GM18499 (cell line): ENCODE data around the gene ROS1.
A peak's percentile ranks its signal among the peaks of the same experiment; 100 is the strongest.
"Not testable (repeated sequence)": the region's sequence is repeated elsewhere in the genome, so short reads cannot be mapped to it uniquely, and the experiment has no call there.

ENCODE experiments used
- ATAC-seq: cut with Tn5 transposase; IDR thresholded peaks from one replicate; pipeline ENCODE4 v1.9.1; 2021; ENCODE audit warnings: moderate number of reproducible peaks; ENCODE audit not compliant: insufficient read depth, unreplicated experiment

ROS1 gene

DNA sequence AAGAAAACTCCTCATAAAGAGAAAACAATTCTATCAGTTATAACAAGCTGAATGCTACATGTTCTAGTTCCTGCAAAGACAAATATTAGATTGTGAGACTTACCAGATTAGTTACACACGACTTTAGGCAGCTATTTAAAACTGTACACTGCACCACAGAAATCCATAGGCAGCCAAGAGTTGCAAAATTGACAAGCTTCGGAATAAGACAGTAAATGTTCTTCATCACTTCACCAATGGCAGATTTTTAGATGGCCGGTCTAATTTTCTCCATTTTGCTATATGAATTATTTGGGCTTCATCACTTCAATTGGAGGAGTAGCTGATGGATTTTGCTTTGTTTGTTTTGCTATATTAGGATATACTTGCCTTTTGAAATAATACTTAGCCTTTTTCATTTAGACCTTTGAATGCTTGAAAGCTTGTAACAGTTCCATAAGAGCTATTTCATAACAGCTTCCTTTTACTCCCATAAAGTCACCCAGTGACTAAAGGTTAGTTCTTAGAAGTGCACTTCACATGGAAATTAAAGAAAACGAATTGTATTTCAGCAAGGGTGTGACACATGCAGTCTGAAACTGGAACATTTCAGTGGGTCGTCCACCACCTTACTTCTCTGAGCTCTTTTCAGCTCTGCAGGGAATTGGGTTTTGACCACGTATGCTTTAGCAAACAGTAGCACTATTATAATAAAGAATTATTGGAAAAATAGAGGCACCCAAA, at the start of gene ROS1:
Gene ROS1, minus strand, starts transcription at position 512 of the 723 bp plus-strand sequence. Its CDS starts 286 bp downstream, at position 226.
- no peak for ATAC-seq

DNA sequence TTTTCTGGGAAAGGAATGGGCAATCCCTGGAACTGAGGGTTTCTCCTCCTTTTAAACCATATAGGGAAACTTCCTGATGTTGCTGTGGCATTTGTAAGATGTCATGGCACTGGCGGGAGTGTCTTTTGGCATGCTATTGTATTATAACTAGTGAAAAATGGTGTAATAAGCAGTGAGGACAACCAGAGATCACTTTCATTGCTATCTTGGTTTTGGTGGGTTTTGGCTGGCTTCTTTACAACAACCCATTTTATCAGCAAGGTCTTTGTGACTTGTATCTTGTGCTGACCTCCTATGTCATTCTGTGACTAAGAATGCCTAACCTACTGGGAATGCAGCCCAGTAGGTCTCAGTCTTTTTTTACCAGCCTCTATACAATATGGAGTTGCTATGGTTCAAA, 47.7 kb upstream of the ROS1 start:
- no peak for ATAC-seq

DNA sequence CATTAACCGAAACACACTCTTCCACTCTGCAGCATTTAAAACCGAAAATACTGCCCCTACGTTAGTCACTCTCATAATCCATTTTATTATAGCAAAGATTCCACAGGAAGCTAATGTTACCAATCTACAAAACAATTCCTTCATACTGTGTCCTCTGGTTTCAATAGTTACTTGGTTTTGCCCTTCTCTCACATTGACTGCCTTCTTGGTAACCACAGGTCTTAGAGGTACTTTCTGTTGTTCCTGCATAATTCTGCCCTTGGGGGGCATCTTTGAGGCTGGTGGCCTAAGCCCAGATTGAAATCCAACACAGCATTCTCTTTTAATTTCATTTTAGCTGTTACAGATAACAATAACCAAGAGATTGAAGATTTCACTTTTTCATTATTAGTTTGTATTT, 46.9 kb upstream of the ROS1 start:
- no peak for ATAC-seq

DNA sequence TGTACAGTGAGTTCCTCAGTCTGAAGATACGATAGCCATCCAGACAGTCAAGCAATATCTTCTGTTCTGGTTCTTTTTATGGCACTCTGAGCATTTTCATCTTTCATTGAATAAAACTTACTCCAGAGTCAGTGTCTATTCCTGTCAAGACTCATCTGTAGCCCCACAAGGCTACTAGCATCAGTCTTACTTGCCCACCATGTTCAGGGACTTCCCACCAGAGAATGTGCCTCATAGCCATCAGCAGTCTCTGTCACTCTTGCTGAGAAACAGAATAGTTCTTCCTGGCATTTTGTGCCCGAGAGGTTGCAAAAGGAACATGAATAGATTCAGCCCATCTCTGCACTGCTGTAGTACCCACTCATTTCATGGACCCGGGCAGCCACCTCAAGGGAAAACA, 44.0 kb upstream of the ROS1 start:
- no peak for ATAC-seq

DNA sequence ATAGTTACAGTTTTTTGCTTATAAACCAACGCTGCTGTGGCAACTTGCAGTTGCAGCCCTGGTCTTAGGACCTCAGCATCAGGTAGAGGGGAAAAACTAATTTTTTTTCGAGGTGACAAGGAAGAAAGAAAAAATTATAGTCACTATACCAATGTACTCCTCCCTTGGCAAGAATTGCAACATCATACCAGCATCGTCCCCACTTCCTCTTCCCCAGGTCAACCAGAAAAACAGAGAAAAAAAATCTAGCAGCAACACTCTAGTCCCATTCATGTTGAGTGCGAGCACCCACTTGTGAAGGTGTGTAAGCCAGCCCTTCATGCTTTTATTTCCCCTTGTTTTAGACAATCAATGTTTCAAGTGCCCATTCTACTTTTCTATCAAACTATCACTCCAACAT, 43.6 kb upstream of the ROS1 start:
- no peak for ATAC-seq

DNA sequence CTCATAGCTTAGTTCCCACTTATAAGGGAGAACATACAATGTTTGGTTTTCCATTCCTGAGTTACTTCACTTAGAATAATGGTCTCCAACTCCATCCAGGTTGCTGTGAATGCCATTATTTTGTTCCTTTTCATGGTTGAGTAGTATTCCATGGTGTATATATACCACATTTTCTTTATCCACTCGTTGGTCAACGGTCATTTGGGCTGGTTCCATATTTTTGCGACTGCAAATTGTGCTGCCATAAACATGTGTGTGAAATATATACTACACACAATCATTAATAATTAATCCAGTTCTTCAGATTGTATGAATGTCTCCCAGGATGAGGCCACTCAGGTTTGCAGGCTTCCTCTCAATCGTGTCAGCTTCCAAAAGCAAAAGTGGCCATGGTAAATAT, 42.8 kb upstream of the ROS1 start:
- ATAC-seq, result not testable (repeated sequence)

DNA sequence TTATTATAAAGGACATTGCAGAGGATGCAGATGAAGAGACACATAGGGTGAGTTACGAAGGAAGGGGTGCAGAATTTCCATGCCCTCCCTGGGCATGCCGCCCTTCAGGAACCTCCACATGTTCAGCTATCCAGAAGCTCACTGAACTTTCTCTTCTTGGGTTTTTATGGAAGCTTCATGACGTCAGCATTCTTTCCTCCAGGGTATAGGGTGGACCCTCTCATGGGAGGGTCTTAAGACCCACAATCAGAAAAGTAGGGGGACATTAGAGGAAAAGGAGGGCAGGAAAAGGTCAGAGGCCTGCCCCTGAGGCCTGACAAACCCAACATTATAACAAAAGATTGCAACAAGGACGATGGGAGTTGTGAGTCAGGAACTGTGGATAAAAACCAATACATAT, 42.1 kb upstream of the ROS1 start:
- ATAC-seq, result no peak

DNA sequence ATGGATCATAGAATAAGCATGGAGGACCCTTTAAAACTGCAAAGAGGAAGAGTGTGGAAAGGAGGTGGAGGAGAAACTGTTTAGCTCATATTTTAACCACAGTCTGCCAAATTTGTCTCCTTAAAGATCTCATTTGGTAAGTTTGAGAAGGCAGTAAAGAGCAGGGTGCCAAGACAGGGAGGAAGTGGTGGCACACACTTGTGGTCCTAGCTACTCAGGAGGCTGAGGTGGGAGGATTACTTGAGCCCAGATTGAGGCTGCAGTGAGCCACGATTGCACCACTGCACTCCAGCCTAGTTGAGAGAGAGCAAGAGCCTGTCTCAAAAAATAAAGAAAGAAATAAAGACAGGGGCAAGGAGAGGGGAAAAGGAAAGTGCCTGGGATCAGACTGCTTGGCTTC, 39.9 kb upstream of the ROS1 start:
- ATAC-seq, result no peak

DNA sequence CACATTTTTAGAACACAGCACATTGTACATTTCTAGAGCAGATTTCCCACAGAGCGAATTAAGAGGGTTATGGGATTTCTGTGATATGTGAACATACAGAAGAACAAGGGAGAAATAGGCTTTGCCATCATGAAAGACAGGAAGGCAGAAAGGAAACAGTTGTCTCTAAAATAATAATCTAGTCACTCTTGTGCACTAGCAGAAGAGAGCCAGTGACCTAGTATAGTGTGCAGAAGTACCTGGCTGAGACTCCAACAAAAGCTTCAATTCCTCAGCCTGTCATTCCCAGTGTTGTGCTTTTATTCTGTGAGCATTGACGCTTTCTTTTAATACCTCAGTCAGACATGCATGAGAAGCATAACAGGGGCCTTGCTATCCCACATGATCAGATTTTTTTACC, 39.0 kb upstream of the ROS1 start:
- ATAC-seq, result no peak

DNA sequence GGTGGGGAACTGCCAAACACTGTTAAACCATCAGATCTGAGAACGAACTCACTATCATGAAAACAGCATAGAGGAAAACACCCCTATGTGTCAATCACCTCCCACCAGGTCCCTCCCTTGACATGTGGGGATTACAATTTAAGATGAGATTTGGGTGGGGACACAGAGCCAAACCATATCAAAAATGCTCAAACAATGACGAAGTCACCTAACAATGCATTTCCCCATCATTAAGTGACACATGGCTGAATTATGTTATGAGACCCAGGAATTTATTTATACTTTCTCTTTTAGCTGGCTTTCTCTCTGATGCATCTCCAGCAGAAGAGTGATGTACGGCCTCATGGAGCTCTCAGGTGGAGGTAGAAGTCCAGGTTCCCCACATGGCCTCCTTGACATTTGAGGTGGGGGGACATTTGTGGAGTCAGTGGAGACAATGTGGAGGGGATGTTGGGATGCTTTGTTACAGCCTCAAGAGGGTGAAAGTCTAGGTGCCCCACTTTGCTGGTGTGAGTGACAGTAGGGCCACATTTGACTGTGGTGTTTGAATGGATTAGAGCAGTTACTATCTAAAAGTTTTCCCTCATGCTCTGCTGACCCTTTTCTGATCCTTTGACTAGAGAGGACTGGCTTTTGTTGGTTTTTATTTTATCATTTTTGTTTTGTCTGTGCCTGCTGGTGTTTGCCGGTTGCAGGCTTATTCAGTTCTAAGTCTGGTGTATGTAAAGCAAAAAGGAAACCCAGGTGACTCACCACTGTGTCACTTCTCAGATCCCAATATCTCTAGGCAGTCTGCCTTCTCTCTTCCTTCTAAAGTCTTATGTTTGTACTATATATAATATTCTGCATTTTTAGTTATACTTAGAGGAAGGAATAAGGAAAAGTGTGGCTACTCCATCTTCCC, 38.3 kb upstream of the ROS1 start:
- peak; percentile 75 for ATAC-seq

DNA sequence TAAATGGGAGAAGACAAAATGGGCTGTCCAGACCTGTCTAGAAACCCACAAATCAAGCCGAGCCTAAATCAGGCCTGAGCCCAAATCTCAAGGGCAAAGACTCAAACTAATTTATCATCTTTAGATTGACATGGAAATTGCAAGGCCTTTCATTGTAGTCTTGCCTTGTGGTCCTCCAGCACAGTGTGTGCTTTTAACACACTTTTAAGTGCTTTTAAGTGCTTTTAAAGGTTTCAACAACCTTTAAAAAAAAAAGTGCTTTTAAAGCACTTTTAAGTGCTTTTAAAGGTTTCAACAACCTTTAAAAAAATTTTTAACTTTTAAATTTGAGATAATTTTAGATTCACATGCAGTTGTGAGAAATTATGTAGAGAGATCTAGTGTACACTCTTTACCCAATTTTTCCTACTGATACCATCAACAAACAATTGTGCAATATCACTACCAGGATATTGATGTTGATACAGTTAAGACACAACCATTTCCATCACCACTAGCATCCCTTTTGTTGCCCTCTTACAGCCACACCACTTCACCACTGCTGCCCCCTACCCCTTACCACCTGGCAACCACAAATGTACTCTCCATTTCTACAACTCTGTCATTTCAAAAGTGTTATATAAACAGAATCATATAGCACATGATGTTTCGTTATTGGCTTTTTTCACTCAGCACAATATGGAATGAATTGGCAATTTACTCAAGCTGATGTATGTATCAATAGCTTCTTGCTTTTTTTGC, 33.6 kb upstream of the ROS1 start:
- ATAC-seq, result no peak

DNA sequence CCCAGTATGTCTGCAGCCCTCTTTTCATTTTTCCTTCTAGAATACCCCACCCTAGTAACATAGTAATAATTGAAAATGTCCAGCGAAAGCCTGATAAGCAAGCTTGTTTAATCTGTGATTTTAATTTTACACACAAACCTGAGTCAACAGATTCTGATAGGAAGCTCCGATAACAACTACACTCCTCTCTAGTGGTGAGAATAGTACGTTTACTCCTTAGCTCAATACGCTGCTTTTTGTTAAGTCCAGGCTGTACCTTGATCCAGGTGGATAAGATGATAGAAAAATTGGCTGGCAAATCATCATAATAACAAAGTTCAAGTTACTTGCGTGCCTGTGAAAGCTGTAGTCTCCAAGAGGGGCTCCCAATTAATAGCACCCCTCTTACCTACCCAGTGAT, 31.3 kb upstream of the ROS1 start:
- no peak for ATAC-seq

DNA sequence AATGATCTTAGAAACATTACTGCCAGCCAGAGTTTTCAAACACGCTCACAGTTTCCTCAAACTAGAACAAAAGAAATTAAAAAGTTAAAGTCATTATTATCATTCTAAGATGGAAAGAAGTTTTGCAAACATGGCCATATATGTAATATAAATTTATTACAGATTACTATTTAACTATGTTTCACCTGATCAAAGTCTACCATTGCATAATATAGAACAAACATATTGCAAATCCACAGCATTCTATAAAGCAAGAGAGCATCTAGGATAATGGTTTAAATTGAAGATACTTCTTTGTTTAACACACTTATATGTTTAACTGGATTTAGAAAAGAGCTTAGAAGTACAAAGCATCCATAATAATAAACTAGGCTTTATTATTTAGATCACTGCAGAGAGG, 30.5 kb upstream of the ROS1 start:
- ATAC-seq, result no peak

DNA sequence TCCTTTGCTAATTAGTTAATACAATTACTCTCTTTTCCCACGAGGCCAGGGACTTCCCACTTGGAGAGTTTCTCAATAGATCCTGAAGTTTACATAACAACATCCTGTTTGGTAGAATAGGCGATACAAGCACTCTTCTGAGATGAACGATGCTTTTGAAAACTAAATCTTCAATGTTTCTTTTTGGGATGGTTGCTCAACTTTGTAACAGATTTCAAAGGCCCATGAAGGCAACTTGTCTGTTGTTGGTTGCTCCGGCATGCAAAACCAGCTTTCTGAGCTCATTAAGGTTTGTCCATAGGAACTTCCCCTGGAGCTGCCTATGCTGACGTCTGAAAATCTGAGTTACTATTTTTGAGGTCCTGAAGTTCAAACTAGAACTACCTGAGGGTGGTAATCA, 25.9 kb upstream of the ROS1 start:
- ATAC-seq, result no peak

DNA sequence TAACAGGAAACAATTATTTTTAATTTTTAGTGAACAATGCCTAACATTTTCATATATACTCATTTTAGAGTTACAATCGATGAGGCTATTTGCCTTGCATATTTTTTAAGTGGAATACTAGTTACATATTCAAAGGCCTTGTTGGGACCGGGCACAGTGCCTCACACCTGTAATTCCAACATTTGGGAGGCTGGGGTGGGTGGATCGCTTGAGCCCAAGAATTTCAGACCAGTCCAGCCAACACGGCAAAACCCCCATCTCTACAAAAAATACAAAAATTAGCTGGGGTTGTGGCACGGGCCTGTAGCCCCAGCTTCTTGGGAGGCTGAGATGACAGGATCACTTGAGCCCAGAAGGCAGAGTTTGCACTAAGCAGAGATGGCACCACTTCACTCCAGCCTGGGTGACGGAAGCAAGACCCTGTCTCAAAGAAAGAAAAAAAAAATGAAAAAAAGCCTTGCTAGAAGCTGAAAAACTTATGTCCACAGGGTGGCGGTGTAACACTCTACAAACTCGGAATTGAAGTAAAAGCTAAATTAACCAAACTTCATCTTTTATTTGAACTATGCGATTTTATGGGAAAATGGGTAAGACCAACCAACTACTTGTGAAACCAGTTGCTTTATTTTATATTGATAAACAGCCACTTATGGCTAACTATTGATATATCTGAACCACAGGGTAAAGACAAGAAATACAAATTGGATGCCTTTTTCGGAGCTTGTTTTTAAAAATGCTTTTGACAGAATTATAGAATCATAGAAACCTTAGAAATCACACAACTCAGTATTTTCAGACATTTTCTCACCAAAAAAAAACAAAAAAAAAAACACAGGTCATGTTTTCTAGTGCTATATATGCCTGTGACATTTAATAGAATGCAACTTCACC, 24.1 kb upstream of the ROS1 start:
- ATAC-seq, result no peak

DNA sequence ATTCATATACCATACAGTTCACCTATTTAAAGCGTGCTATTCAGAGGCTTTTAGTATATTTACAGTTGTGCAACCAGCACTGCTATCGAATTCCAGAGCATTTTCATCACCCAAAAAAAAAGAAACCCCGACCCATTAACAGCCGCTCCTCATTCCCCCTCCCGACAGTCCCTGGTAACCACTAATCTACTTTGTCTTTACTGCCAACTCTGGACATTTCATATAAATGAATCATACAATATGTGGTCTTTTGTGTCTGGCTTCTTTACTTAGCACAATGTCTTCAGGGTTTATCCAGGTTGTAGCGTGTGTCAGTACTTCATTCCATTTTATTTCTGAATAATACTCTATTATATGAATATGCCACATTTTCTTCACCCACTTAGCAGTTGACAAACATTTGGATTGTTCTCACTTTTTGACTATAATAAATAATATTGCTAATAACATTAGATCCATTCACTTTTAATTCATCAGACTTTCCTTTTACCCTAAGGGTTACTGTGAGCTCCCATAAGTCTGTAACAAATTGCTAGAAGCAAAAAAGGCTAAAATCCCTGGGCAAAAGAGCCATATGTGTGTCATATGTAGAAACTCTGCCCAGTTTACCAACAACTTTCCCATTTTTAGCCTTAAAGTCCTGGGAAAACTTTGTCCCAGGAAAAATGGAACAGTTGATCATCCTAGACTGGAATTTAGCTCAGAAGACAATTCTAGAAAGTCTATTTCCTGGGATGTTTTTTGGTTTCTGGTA, 23.2 kb upstream of the ROS1 start:
- no peak for ATAC-seq

DNA sequence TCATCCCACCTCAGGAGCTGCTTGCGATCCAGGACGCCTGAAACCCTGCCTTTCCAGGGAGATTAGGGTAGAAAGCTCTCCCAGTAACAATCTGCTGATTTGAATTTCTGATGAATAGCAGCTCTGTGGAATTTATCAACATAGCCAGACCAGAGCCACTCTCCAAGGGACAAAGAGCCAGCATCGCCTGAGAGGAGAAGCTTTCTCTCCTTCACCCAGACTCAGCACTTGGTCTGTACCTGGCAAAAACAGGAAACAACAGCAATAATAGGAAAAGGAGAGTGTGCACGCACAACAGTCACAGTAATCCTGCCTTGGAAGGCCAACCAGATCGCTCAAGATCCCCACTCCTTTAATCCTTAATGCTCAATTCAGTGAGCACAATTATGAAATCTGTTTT, 22.3 kb upstream of the ROS1 start:
- ATAC-seq, result no peak

DNA sequence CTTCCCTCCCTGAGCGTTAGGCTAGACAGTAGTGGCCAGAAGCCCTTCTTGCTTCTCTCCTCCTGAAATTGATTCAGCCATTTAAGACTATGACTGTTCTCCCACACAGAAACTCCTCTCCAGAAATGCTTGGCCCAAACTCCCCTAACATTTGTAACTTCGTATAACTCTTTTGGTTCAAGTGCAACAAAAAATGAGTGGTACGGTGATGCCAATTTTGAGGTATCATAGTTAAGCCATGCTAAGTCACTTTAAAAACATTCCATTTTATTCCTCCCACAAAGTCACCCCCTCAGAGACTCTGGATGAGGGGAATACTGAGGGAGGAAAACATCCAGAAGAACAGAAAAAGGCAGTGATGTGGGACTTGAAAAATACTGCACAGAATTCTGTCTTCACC, 21.1 kb upstream of the ROS1 start:
- no peak for ATAC-seq

DNA sequence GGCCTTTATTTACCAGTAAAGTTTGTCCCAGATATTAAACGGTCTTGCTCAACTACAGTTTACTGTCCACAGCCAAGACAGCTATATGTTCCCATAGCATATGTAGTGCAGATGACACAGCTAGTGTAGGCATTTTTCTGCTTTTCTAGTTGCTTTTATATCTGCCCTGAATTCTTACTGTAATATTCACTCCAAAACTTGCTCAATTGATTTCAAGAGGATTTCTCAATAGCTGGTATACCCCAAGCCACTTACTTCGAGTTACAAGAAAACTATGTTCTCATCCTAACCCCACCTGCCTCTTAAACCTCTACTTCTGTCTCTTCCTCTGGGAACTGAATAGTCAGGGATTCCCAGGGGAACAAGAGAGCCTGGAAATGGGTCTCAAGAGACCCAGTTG, 18.9 kb upstream of the ROS1 start:
- ATAC-seq, result no peak
